ENCODE results near the gene ATP5MK. TPM values are rescaled to one million over a fixed set of nuclear protein-coding genes. Genes with fewer than 3 reads are reported as not detected.

Gene ATP5MK
- total RNA-seq, 1 experiment from 2014 or later: 307 TPM

DNA sequence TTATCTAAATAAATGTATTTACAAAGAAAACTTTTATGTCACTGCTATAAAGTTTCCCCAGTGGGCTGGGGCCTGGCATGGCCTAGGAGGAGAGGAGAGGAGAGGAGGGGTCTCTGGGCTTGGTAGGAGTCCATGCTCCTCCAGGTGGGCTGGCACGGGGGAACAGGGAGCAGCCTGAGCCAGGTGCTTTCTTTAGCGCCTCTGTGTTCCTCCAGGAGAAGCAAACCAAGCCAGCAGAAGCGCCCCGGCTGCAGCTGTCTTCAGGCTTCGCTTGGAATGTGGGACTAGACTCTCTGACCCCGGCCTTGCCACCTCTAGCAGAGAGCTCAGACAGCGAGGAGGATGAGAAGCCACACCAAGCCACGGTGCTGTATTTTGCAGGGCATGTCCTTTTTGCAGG lies 45.3 kb upstream of the ATP5MK start:
- H3K27me3 Mint-ChIP-seq (ENCODE audit: low read depth): no peaks in the 10 kb centered on the region
- ChIA-PET CTCF (interaction anchor here (0.9 to 2.7 kb wide), 2 partner anchors 25 to 44 kb away, joined by 4 to 11 read pairs; no protein-coding TSS in a partner anchor), POLR2A (no interaction called here)
- H3K4me1 Mint-ChIP-seq: no peaks in the 10 kb centered on the region
- H3K9me3 Mint-ChIP-seq: no peaks in the 10 kb centered on the region
- H3K36me3 Mint-ChIP-seq: peaks cover 82% of the 10 kb centered on the region
- no peak overlapping the region for H3K4me3 Mint-ChIP-seq
- no peak for ATAC-seq
- no peak for DNase-seq (ENCODE audit: low spot score)
- no peak for TF ChIP-seq NFE2L1 (CRISPR knock-in tag; IDR thresholded peaks at IDR 0.05)
- TF ChIP-seq, protein P1, sequence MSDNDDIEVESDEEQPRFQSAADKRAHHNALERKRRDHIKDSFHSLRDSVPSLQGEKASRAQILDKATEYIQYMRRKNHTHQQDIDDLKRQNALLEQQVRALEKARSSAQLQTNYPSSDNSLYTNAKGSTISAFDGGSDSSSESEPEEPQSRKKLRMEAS (CRISPR knock-in tag; IDR thresholded peaks at IDR 0.05): no peak
- no peak for TF ChIP-seq ZNF219 (CRISPR knock-in tag; IDR thresholded peaks at IDR 0.05; ENCODE audit: borderline replicate concordance)
- no peak overlapping the region for H3K27ac Mint-ChIP-seq

GRCh38 chr10:103441206-103441605 lies 44.9 kb upstream of the ATP5MK start:
- POLR2A ChIA-PET: no interaction called here
- no peak overlapping the region for H3K27ac Mint-ChIP-seq
- H3K9me3 Mint-ChIP-seq: no peaks in the 10 kb centered on the region
- H3K27me3 Mint-ChIP-seq (ENCODE audit: low read depth): no peaks in the 10 kb centered on the region
- TF ChIP-seq EMX1 (CRISPR knock-in tag; IDR thresholded peaks at IDR 0.05) (no peak), SMAD4 (CRISPR knock-in tag; IDR thresholded peaks at IDR 0.05) (no peak), JUN (CRISPR knock-in tag; IDR thresholded peaks at IDR 0.05) (no peak), ATF6 (CRISPR knock-in tag; IDR thresholded peaks at IDR 0.05) (no peak), FOXK1 (CRISPR knock-in tag; IDR thresholded peaks at IDR 0.05) (no peak), TP53 (CRISPR knock-in tag; IDR thresholded peaks at IDR 0.05) (no peak), PRDM15 (CRISPR knock-in tag; IDR thresholded peaks at IDR 0.05) (no peak)
- TF ChIP-seq, protein P2, sequence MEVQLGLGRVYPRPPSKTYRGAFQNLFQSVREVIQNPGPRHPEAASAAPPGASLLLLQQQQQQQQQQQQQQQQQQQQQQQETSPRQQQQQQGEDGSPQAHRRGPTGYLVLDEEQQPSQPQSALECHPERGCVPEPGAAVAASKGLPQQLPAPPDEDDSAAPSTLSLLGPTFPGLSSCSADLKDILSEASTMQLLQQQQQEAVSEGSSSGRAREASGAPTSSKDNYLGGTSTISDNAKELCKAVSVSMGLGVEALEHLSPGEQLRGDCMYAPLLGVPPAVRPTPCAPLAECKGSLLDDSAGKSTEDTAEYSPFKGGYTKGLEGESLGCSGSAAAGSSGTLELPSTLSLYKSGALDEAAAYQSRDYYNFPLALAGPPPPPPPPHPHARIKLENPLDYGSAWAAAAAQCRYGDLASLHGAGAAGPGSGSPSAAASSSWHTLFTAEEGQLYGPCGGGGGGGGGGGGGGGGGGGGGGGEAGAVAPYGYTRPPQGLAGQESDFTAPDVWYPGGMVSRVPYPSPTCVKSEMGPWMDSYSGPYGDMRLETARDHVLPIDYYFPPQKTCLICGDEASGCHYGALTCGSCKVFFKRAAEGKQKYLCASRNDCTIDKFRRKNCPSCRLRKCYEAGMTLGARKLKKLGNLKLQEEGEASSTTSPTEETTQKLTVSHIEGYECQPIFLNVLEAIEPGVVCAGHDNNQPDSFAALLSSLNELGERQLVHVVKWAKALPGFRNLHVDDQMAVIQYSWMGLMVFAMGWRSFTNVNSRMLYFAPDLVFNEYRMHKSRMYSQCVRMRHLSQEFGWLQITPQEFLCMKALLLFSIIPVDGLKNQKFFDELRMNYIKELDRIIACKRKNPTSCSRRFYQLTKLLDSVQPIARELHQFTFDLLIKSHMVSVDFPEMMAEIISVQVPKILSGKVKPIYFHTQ (CRISPR knock-in tag; IDR thresholded peaks at IDR 0.05): no peak
- TF ChIP-seq, protein P3, sequence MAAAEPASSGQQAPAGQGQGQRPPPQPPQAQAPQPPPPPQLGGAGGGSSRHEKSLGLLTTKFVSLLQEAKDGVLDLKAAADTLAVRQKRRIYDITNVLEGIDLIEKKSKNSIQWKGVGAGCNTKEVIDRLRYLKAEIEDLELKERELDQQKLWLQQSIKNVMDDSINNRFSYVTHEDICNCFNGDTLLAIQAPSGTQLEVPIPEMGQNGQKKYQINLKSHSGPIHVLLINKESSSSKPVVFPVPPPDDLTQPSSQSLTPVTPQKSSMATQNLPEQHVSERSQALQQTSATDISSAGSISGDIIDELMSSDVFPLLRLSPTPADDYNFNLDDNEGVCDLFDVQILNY (CRISPR knock-in tag; IDR thresholded peaks at IDR 0.05): no peak
- no peak for ATAC-seq
- no peak for DNase-seq (ENCODE audit: low spot score)
- H3K4me3 Mint-ChIP-seq: no peak overlapping the region
- H3K4me1 Mint-ChIP-seq: no peaks in the 10 kb centered on the region
- peaks cover 83% of the 10 kb centered on the region for H3K36me3 Mint-ChIP-seq
- CTCF ChIA-PET: interaction anchor here (0.9 to 2.7 kb wide), 2 partner anchors 24 to 44 kb away, joined by 4 to 11 read pairs; no protein-coding TSS in a partner anchor

DNA sequence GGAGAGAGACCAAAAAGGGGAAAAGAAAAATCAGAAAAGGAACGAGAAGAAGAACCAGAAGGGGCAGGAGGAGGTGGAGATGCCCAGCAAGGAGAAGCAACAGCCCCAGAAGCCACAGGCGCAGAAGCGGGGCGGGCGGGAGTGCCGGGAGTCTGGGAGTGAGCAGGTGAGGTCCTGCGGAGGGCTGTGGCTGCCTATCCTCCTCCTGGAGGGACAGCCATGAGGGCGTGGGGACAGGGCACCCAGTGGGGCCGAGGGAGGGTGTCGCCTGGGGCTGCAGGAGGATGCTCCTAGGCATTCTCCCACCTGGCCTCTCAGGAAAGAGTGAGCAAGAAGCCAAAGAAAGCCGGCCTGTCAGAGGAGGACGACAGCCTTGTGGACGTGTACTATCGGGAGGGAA lies 44.1 kb upstream of the ATP5MK start:
- ATAC-seq: no peak
- H3K27me3 Mint-ChIP-seq (ENCODE audit: low read depth): no peaks in the 10 kb centered on the region
- no peak overlapping the region for H3K27ac Mint-ChIP-seq
- no peak for TF ChIP-seq PREB (CRISPR knock-in tag; IDR thresholded peaks at IDR 0.05; ENCODE audit: borderline replicate concordance)
- no peak for TF ChIP-seq ETV6 (CRISPR knock-in tag; IDR thresholded peaks at IDR 0.05)
- no peak for TF ChIP-seq TCF7 (CRISPR knock-in tag; IDR thresholded peaks at IDR 0.05; ENCODE audit: low read depth)
- TF ChIP-seq, protein P1 (CRISPR knock-in tag; IDR thresholded peaks at IDR 0.05): no peak
- TF ChIP-seq HMGA2 (CRISPR knock-in tag; IDR thresholded peaks at IDR 0.05): no peak
- ChIA-PET POLR2A (no interaction called here), CTCF (no interaction called here)
- no peak for DNase-seq (ENCODE audit: low spot score)
- no peaks in the 10 kb centered on the region for H3K4me1 Mint-ChIP-seq
- H3K4me3 Mint-ChIP-seq: no peak overlapping the region
- H3K9me3 Mint-ChIP-seq: no peaks in the 10 kb centered on the region
- H3K36me3 Mint-ChIP-seq: peaks cover 83% of the 10 kb centered on the region
